Neural cell (in vitro differentiated cells): ENCODE data around the gene RCAN1. TPM values are rescaled to one million over a fixed set of nuclear protein-coding genes. Genes with fewer than 3 reads are reported as not detected.
"Not testable (repeated sequence)": the region's sequence is repeated elsewhere in the genome, so short reads cannot be mapped to it uniquely, and the experiment has no call there.

Experiments used
- H2AFZ ChIP-seq: fragments of 200-600, 300-800 bp; sonication (generic), shearing (Covaris generic); 2 replicates; pipeline ENCODE4 v1.6.0; 2014; ENCODE audit warnings: low read depth, mild to moderate bottlenecking, antibody characterized with exemption, low read length, moderate library complexity
- H3F3A ChIP-seq: fragments of 200-600 bp; shearing (Covaris generic); 2 replicates; pipeline ENCODE4 v1.6.1; 2016; ENCODE audit warnings: mild to moderate bottlenecking, moderate library complexity, mixed read lengths, antibody characterized with exemption, low read length; ENCODE audit not compliant: insufficient read depth, poor library complexity, severe bottlenecking
- H3K27ac ChIP-seq: fragments of 200-600, 300-800 bp; sonication (generic), shearing (Covaris generic); 2 replicates; pipeline ENCODE4 v1.5.1; 2014; ENCODE audit warnings: mild to moderate bottlenecking, low read length, moderate library complexity
- H3K27me3 ChIP-seq: fragments of 300-800, 200-600 bp; sonication (generic), shearing (Covaris generic); 2 replicates; pipeline ENCODE4 v1.6.0; 2014; ENCODE audit warnings: mild to moderate bottlenecking, low read depth, low read length, moderate library complexity; ENCODE audit not compliant: insufficient read depth
- H3K36me3 ChIP-seq: fragments of 300-800, 200-600 bp; sonication (generic), shearing (Covaris generic); 2 replicates; pipeline ENCODE4 v1.5.1; 2014; ENCODE audit warnings: mild to moderate bottlenecking, antibody characterized with exemption, low read length, moderate library complexity; ENCODE audit not compliant: insufficient read depth
- H3K4me2 ChIP-seq: fragments of 300-800, 200-600 bp; sonication (generic), shearing (Covaris generic); 2 replicates; pipeline ENCODE4 v1.6.0; 2014; ENCODE audit warnings: mild to moderate bottlenecking, low read length
- H3K4me3 ChIP-seq: fragments of 300-800, 200-600 bp; sonication (generic), shearing (Covaris generic); 2 replicates; pipeline ENCODE4 v1.5.1; 2014; ENCODE audit warnings: mild to moderate bottlenecking, low read length, moderate library complexity
- H3K79me2 ChIP-seq: fragments of 200-600 bp; shearing (Covaris generic); replicated peaks from 2 replicates; pipeline ENCODE4 v1.6.0; 2014; ENCODE audit warnings: mild to moderate bottlenecking, low read length, moderate library complexity; ENCODE audit not compliant: insufficient read depth
- H3K9ac ChIP-seq: fragments of 300-800, 200-600 bp; sonication (generic), shearing (Covaris generic); 2 replicates; pipeline ENCODE4 v1.6.1; 2016; ENCODE audit warnings: mild to moderate bottlenecking, low read length, mixed read lengths
- H3K9me2 ChIP-seq: fragments of 200-600 bp; shearing (Covaris generic); 2 replicates; pipeline ENCODE4 v1.6.1; 2016; ENCODE audit warnings: mild to moderate bottlenecking, low read length, mixed read lengths; ENCODE audit not compliant: insufficient read depth
- H3K9me3 ChIP-seq: fragments of 200-600, 300-800 bp; sonication (generic), shearing (Covaris generic); 2 replicates; pipeline ENCODE4 v1.6.1; 2016; ENCODE audit warnings: mild to moderate bottlenecking, mixed run types, low read length, moderate library complexity, mixed read lengths
- H4K20me1 ChIP-seq: fragments of 200-600 bp; shearing (Covaris generic); 2 replicates; pipeline ENCODE4 v1.6.1; 2016; ENCODE audit warnings: mild to moderate bottlenecking, mixed run types; ENCODE audit not compliant: insufficient read depth
- EP300 ChIP-seq: fragments of 450-650 bp; conservative IDR thresholded peaks from 2 replicates; pipeline ENCODE4 v1.6.1; 2014; ENCODE audit warnings: antibody characterized with exemption, mild to moderate bottlenecking, moderate library complexity; ENCODE audit not compliant: poor library complexity, severe bottlenecking
- EZH2 ChIP-seq: fragments of 200-600, 300-800 bp; shearing (Covaris generic), sonication (generic); IDR thresholded peaks from 2 replicates; pipeline ENCODE4 v1.6.1; 2014; ENCODE audit warnings: antibody characterized with exemption, low read length, borderline replicate concordance, mild to moderate bottlenecking; ENCODE audit not compliant: insufficient read depth, poor library complexity, severe bottlenecking
- MXI1 ChIP-seq: fragments of 450-650 bp; conservative IDR thresholded peaks from 2 replicates; pipeline ENCODE4 v1.6.1; 2014; ENCODE audit warnings: antibody characterized with exemption, mild to moderate bottlenecking; ENCODE audit not compliant: poor library complexity, severe bottlenecking
- POLR2AphosphoS5 ChIP-seq: IDR thresholded peaks from 2 replicates; pipeline ENCODE4 v1.6.1; 2012
- RAD21 ChIP-seq: fragments of 450-650 bp; conservative IDR thresholded peaks from 2 replicates; pipeline ENCODE4 v1.6.1; 2014; ENCODE audit warnings: antibody characterized with exemption, mild to moderate bottlenecking, moderate library complexity
- SMC3 ChIP-seq: fragments of 450-650 bp; conservative IDR thresholded peaks from 2 replicates; pipeline ENCODE4 v1.6.1; 2014; ENCODE audit warnings: antibody characterized with exemption, mild to moderate bottlenecking, moderate library complexity; ENCODE audit not compliant: poor library complexity
- TAF1 ChIP-seq: IDR thresholded peaks from 2 replicates; pipeline ENCODE4 v1.6.1; 2012; ENCODE audit warnings: low read depth
- polyA plus RNA-seq: library from polyadenylated mRNA; depleted of rRNA; stranded (reverse); fragments of >200 nt; gene quantifications from 2 replicates; pipeline ENCODE4 v1.2.3, GENCODE V29; 2014
- TF ChIP-seq, protein P1 (sequence below): fragments of 450-650 bp; IDR thresholded peaks from 2 replicates; pipeline ENCODE4 v1.5.1; 2014; ENCODE audit warnings: antibody characterized with exemption, mild to moderate bottlenecking, moderate library complexity; ENCODE audit not compliant: poor library complexity, severe bottlenecking

RCAN1 gene
- polyA plus RNA-seq, 1 donor from 2014 or later: 46.0 TPM

DNA sequence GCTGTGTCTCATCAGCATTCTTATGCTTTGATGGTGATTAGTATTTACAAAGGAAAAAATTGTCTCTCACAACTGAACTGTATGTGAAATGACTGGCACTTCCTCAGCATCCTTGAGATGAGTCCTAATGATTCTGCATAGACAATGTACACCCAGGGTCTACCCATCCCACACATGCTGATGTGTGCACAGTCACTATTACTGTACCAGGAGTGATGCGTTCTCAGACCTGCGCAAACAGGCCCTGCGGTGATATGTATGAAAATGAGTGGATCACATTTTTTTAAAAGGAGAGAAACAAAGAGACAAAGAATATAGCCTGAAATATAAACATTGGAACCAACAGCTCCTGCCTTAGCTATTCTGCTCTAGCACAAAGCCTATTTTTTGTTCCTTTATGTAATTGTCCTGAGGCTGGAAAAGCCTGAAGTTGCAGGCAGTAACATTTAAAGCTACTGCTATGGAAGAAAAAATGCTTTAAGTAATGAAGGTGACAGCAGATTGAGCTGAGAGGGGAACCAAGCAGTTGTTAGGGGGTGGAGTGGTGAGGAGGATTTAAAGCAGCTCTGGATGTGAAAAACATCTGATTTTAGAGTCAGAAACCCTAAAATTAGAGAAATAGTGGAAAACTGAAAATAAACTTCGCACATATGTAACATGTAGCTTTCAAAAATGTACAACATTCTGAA is 5.5 kb downstream of the RCAN1 start:
- peaks cover 9% of the 10 kb centered on the region for H3K27me3 ChIP-seq
- no peaks in the 10 kb centered on the region for H3K79me2 ChIP-seq
- H3F3A ChIP-seq: no peaks in the 10 kb centered on the region
- H3K27ac ChIP-seq: peak overlapping the region; percentile 19
- no peak for TF ChIP-seq MXI1
- no peak for TF ChIP-seq TAF1
- TF ChIP-seq, protein P1, sequence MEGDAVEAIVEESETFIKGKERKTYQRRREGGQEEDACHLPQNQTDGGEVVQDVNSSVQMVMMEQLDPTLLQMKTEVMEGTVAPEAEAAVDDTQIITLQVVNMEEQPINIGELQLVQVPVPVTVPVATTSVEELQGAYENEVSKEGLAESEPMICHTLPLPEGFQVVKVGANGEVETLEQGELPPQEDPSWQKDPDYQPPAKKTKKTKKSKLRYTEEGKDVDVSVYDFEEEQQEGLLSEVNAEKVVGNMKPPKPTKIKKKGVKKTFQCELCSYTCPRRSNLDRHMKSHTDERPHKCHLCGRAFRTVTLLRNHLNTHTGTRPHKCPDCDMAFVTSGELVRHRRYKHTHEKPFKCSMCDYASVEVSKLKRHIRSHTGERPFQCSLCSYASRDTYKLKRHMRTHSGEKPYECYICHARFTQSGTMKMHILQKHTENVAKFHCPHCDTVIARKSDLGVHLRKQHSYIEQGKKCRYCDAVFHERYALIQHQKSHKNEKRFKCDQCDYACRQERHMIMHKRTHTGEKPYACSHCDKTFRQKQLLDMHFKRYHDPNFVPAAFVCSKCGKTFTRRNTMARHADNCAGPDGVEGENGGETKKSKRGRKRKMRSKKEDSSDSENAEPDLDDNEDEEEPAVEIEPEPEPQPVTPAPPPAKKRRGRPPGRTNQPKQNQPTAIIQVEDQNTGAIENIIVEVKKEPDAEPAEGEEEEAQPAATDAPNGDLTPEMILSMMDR: no peak
- no peak for TF ChIP-seq SMC3
- no peak for TF ChIP-seq EZH2
- TF ChIP-seq EP300: no peak
- TF ChIP-seq POLR2AphosphoS5: no peak
- TF ChIP-seq RAD21: no peak
- H3K4me2 ChIP-seq: no peak overlapping the region
- no peaks in the 10 kb centered on the region for H3K36me3 ChIP-seq
- no peak overlapping the region for H3K9ac ChIP-seq
- no peaks in the 10 kb centered on the region for H3K9me3 ChIP-seq
- H3K4me3 ChIP-seq: peak overlapping the region; percentile 19
- H2AFZ ChIP-seq: no peak overlapping the region
- no peaks in the 10 kb centered on the region for H4K20me1 ChIP-seq
- no peaks in the 10 kb centered on the region for H3K9me2 ChIP-seq

DNA sequence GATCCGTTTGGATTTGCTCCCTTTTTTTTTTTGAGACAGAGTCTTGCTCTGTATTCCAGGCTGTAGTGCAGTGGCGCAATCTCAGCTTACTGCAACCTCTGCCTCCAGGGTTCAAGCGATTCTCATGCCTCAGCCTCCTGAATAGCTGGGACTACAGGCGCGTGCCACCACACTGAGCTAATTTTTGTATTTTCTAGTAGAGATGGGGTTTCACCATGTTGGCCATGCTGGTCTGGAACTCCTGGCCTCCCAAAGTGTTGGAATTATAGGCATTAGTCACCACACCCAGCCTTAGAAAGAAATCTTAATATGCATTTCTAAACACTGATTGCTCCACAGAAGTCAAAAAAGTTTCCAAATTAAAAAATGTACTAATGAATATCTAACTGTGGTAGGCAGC is 7.5 kb downstream of the RCAN1 start:
- not testable (repeated sequence) for H4K20me1 ChIP-seq, H3K36me3 ChIP-seq, H3K27me3 ChIP-seq, H3F3A ChIP-seq, H2AFZ ChIP-seq, H3K9ac ChIP-seq, H3K4me3 ChIP-seq, H3K9me3 ChIP-seq, H3K27ac ChIP-seq, H3K79me2 ChIP-seq, H3K9me2 ChIP-seq, H3K4me2 ChIP-seq

DNA sequence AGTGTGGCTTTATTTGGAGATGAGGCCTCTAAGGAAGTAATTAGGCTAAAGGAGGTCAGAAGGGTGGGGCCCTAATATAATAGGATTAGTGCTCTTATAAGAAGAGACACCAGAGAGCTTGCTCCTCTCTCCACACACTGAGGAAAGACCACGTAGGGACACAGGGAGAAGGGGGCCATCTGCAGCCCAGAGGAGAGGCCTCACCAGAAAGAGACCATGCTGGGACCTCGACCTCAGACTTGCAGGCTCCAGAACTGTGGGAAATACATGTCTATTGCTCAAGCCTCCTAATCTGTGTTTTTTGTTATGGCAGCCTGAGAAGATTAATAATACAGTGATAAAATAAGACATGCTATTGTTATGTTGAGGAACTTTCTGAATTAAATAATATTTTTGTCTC is 8.3 kb downstream of the RCAN1 start:
- Histone ChIP-seq H3K4me2 (no peak overlapping the region), H3F3A (no peaks in the 10 kb centered on the region)
- TF ChIP-seq SMC3: no peak
- TF ChIP-seq, protein P1: no peak
- TF ChIP-seq POLR2AphosphoS5: no peak
- no peak for TF ChIP-seq RAD21

More for the DNA sequence above, 8.3 kb downstream of the RCAN1 start:
- Histone ChIP-seq H3K4me3 (no peak overlapping the region), H3K9ac (no peak overlapping the region), H4K20me1 (no peaks in the 10 kb centered on the region), H3K9me3 (no peaks in the 10 kb centered on the region), H3K79me2 (no peaks in the 10 kb centered on the region), H3K36me3 (no peaks in the 10 kb centered on the region), H3K27ac (no peak overlapping the region), H2AFZ (no peak overlapping the region), H3K27me3 (no peaks in the 10 kb centered on the region), H3K9me2 (no peaks in the 10 kb centered on the region)
